Measurements from ENCODE around the gene ANKDD1B.

The ANKDD1B gene

GRCh38 chr5:75627801-75628200 lies 16.5 kb downstream of the ANKDD1B start:
- no peak overlapping the region for H3K4me3 ChIP-seq (ENCODE audit: low read depth, low read length)
- TF ChIP-seq CTCF (conservative IDR thresholded peaks at IDR 0.05; ENCODE audit: low read depth, low read length), result no peak
- DNase-seq (ENCODE audit: low read depth), result no peak

- no peak for DNase-seq (ENCODE audit: low read depth)
- no peak for TF ChIP-seq CTCF (conservative IDR thresholded peaks at IDR 0.05; ENCODE audit: low read depth, low read length)
- H3K4me3 ChIP-seq (ENCODE audit: low read depth, low read length), result no peak overlapping the region
Observed at GRCh38 chr5:75630875-75631274, 19.6 kb downstream of the ANKDD1B start.

- H3K4me3 ChIP-seq (ENCODE audit: low read depth, low read length), result no peak overlapping the region
- TF ChIP-seq CTCF (conservative IDR thresholded peaks at IDR 0.05; ENCODE audit: low read depth, low read length), result no peak
- DNase-seq (ENCODE audit: low read depth), result no peak
Observed at GRCh38 chr5:75632321-75632720, 21.1 kb downstream of the ANKDD1B start.

DNA sequence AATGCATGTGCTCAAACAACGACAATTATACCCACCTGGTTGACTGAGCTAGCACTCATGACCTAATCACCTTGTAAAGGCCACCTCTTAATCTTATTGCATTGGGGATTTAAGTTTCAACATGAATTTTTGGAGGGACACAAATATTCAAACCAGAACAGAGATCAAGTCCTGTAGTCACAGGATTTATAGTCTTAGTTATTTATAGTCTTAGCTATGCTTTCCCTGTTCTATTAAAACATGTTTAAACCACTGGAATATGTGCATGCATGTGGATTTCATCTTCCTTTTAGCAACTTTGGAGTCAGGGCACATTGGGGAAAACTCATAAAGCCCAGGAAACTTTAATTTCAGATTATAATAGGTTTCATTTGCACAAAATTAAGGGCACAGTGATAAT lies 26.7 kb downstream of the ANKDD1B start:
- H3K4me3 ChIP-seq (ENCODE audit: low read depth, low read length), result no peak overlapping the region
- no peak for TF ChIP-seq CTCF (conservative IDR thresholded peaks at IDR 0.05; ENCODE audit: low read depth, low read length)
- DNase-seq (ENCODE audit: low read depth), result no peak

DNA sequence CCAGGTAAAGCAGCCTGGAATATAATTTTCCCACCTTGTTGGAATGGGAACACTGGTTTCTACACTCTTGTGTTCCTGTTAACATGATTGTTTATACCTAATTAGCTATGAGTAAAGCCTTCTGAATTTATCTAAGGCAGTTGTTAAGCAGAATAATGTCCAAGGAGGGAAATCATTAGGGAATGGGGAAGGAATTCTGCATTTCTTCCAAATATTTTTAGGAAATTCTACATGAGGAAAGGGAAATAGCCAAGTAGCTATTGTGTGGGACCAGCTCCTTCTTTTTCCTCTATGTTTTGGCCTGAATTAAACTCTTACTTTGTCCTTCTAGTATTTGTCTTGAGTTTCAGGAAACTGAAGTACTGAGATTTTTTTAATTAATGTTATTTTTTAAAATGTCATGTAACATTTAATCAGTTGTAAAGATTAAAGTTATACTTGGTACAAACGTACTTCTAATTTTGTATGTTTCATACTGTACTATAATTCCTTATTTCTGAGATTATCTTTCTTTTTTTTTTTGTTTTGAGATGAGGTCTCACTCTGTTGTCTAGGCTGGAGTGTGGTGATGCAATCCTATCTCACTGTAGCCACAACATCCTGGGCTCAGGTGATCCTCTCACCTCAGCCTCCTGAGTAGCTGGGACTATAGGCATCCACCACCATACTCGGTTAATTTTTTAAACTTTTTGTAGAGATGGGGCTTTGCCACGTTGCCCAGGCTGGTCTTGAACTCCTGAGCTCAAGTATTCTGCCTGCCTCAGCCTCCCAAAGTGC lies 28.5 kb downstream of the ANKDD1B start:
- peak; percentile 30 for DNase-seq (ENCODE audit: low read depth)
- no peak overlapping the region for H3K4me3 ChIP-seq (ENCODE audit: low read depth, low read length)
- TF ChIP-seq CTCF (conservative IDR thresholded peaks at IDR 0.05; ENCODE audit: low read depth, low read length), result no peak

DNA sequence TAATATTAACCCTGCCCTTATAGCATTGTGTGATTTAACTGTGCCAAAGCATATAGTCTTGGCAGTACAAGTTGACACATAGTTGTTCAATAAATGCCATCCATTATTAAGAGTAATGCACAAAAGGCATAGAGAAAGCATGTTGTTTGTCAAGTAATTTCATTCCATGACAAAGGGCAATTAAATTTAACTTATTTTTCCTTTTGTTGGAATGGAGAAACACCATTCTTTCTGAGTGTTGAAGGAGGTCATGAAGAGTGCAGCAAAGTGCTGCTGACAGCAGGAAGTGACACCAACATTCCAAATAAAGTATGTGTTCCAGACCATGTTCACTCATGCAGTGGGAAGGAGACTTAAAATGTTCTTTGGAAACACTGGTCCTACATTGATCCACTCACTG lies 29.1 kb downstream of the ANKDD1B start:
- TF ChIP-seq CTCF (conservative IDR thresholded peaks at IDR 0.05; ENCODE audit: low read depth, low read length), result no peak
- DNase-seq (ENCODE audit: low read depth), result peak; percentile 95
- no peak overlapping the region for H3K4me3 ChIP-seq (ENCODE audit: low read depth, low read length)

DNA sequence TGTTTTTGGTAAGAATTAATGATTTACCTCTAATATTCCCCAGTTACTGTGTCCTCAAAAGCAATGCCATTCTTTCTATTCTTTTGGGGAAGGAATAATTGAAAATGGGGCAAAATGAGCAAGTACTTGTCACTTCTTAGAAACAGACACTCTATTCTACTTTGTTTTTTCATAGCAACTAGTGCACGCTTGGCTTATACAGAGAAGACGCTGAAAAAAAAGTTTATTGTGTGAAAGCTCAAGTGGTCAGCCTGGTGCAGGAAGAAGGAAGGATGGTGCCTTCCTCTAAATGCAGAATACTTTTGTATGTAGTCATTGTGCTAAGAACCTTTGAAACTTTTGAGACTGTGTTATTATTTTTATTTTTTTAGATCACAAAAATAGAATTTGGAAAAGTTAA lies 29.6 kb downstream of the ANKDD1B start:
- no peak overlapping the region for H3K4me3 ChIP-seq (ENCODE audit: low read depth, low read length)
- no peak for TF ChIP-seq CTCF (conservative IDR thresholded peaks at IDR 0.05; ENCODE audit: low read depth, low read length)
- DNase-seq (ENCODE audit: low read depth), result peak; percentile 50

All from choroid plexus epithelial cell (primary cell).